OCI-LY1 (cell line): ENCODE results near the gene CBX1.

ENCODE experiments used
- H2AFZ ChIP-seq: fragments of 200-600 bp; sonication (generic), shearing (Covaris generic); 2 replicates; pipeline ENCODE4 v1.6.0; 2014; ENCODE audit warnings: antibody characterized with exemption, mild to moderate bottlenecking, low read length
- H3F3A ChIP-seq: fragments of 200-600 bp; sonication (generic), shearing (Covaris generic); 2 replicates; pipeline ENCODE4 v1.6.0; 2014; ENCODE audit warnings: mild to moderate bottlenecking, antibody characterized with exemption, low read length, moderate library complexity; ENCODE audit not compliant: insufficient read depth
- H3K27ac ChIP-seq: fragments of 200-600 bp; sonication (generic); 2 replicates; pipeline ENCODE4 v1.5.1; 2014; ENCODE audit warnings: low read length, mixed run types, mild to moderate bottlenecking, low read depth; ENCODE audit not compliant: poor library complexity, severe bottlenecking
- H3K27me3 ChIP-seq: fragments of 200-600 bp; sonication (generic); 2 replicates; pipeline ENCODE4 v1.6.0; 2014; ENCODE audit warnings: antibody characterized with exemption, mild to moderate bottlenecking, low read length, moderate library complexity; ENCODE audit not compliant: insufficient read depth
- H3K36me3 ChIP-seq: fragments of 200-600 bp; sonication (generic); 2 replicates; pipeline ENCODE4 v1.6.1; 2014; ENCODE audit warnings: mild to moderate bottlenecking, antibody characterized with exemption, low read length, moderate library complexity, mixed read lengths; ENCODE audit not compliant: insufficient read depth
- H3K4me1 ChIP-seq: fragments of 200-600 bp; sonication (generic); 2 replicates; pipeline ENCODE4 v1.5.1; 2014; ENCODE audit warnings: mild to moderate bottlenecking, low read length, moderate library complexity; ENCODE audit not compliant: insufficient read depth, severe bottlenecking
- H3K4me2 ChIP-seq: fragments of 200-600 bp; sonication (generic), shearing (Covaris generic); 2 replicates; pipeline ENCODE4 v1.6.1; 2014; ENCODE audit warnings: low read length
- H3K4me3 ChIP-seq: fragments of 200-600 bp; sonication (generic); 2 replicates; pipeline ENCODE4 v1.5.1; 2014; ENCODE audit warnings: low read length, low read depth, mild to moderate bottlenecking, mixed read lengths; ENCODE audit not compliant: poor library complexity, severe bottlenecking
- H3K79me2 ChIP-seq: fragments of 200-600 bp; shearing (Covaris generic); 2 replicates; pipeline ENCODE4 v1.6.1; 2016; ENCODE audit warnings: mixed run types, low read length, mixed read lengths; ENCODE audit not compliant: insufficient read depth
- H3K9ac ChIP-seq: fragments of 200-600 bp; sonication (generic), shearing (Covaris generic); 2 replicates; pipeline ENCODE4 v1.6.1; 2014; ENCODE audit warnings: mild to moderate bottlenecking, low read length, mixed read lengths
- H3K9me2 ChIP-seq: fragments of 200-600 bp; sonication (generic), shearing (Covaris generic); 2 replicates; pipeline ENCODE4 v1.6.1; 2014; ENCODE audit warnings: low read depth, mild to moderate bottlenecking, low read length, mixed read lengths
- H3K9me3 ChIP-seq: fragments of 200-600 bp; shearing (Covaris generic); 2 replicates; pipeline ENCODE4 v1.6.1; 2014; ENCODE audit warnings: low read length, mixed read lengths
- H4K20me1 ChIP-seq: fragments of 200-600 bp; sonication (generic), shearing (Covaris generic); 2 replicates; pipeline ENCODE4 v1.6.0; 2016; ENCODE audit warnings: mild to moderate bottlenecking, low read length; ENCODE audit not compliant: insufficient read depth
- CTCF ChIP-seq: fragments of 200-600 bp; sonication (generic), shearing (Covaris generic); IDR thresholded peaks from 2 replicates; pipeline ENCODE4 v1.5.1; 2017; ENCODE audit warnings: mild to moderate bottlenecking, antibody characterized with exemption, low read length, moderate library complexity, mixed read lengths
- EZH2 ChIP-seq: fragments of 200-600 bp; sonication (generic), shearing (Covaris generic); IDR thresholded peaks from 2 replicates; pipeline ENCODE4 v1.8.0; 2017; ENCODE audit warnings: borderline replicate concordance, mixed run types, mild to moderate bottlenecking, antibody characterized with exemption, low read length, moderate library complexity, mixed read lengths

The CBX1 gene

GRCh38 chr17:48104440-48104839 is 3.2 kb upstream of the CBX1 start:
- Histone ChIP-seq H3K4me3 (no peak overlapping the region), H3K9me3 (peaks cover 3% of the 10 kb centered on the region), H3F3A (no peaks in the 10 kb centered on the region), H3K79me2 (peaks cover 12% of the 10 kb centered on the region; the same call in 1 of the 2 replicates), H3K27me3 (no peaks in the 10 kb centered on the region), H4K20me1 (no peaks in the 10 kb centered on the region), H3K36me3 (no peaks in the 10 kb centered on the region), H3K27ac (no peak overlapping the region), H2AFZ (no peak overlapping the region), H3K4me2 (no peak overlapping the region), H3K4me1 (peaks cover 29% of the 10 kb centered on the region), H3K9me2 (no peaks in the 10 kb centered on the region), H3K9ac (no peak overlapping the region)
- TF ChIP-seq CTCF (no peak), EZH2 (no peak)

- H3K9me3 ChIP-seq = peaks cover 3% of the 10 kb centered on the region
- no peak overlapping the region for H3K4me2 ChIP-seq
- H2AFZ ChIP-seq = no peak overlapping the region
- H3K4me1 ChIP-seq = peaks cover 20% of the 10 kb centered on the region
- no peaks in the 10 kb centered on the region for H3K27me3 ChIP-seq
- no peak overlapping the region for H3K9ac ChIP-seq
- H3K27ac ChIP-seq = no peak overlapping the region
- no peaks in the 10 kb centered on the region for H3F3A ChIP-seq
- no peaks in the 10 kb centered on the region for H4K20me1 ChIP-seq
- H3K9me2 ChIP-seq = no peaks in the 10 kb centered on the region
- no peak for TF ChIP-seq EZH2
- no peak for TF ChIP-seq CTCF
- H3K79me2 ChIP-seq = peaks cover 11% of the 10 kb centered on the region; the same call in 1 of the 2 replicates
- H3K4me3 ChIP-seq = no peak overlapping the region
- no peaks in the 10 kb centered on the region for H3K36me3 ChIP-seq
These were observed 1.8 kb upstream of the CBX1 start for GRCh38 chr17:48102798-48103715.

DNA sequence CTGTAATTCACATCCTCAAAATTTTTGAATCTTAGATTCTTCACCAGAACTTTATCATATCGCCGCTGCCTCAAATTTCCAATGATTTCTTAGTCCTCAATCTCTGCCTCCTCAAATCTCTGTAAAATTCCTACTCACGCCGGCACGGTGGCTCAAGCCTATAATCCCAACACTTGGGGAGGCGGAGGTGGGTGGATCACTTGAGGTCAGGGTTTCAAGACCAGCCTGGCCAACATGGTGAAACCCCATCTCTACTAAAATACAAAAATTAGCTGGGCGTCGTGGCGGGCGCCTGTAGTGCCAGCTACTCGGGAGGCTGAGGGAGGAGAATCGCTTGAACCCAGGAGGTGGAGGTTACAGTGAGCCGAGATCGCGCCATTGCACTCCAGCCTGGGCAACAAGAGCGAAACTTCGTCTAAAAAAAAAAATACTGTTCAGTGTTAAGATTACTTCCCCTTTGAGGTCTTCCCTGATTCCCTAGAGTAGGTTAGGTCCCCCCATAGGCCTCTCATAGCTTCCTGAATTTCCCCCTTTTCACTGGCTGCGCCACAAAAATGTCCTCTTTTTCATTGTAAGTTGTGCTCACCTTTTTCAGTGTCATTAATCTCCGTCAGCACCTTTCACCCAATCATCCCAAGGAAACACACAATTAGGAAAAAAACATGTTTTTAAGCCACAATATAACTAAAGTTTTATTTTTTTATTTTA is 919 bp upstream of the CBX1 start:
- Histone ChIP-seq H3K4me2 (peak overlapping the region; percentile 78), H4K20me1 (no peaks in the 10 kb centered on the region), H3K27me3 (no peaks in the 10 kb centered on the region), H3K4me3 (peak overlapping the region; percentile 75), H3K4me1 (peaks cover 26% of the 10 kb centered on the region), H3K9ac (0 out of 2 replicates have a peak overlapping the region, but pooled peaks have one; percentile 65), H2AFZ (no peak overlapping the region), H3F3A (no peaks in the 10 kb centered on the region), H3K36me3 (no peaks in the 10 kb centered on the region), H3K9me3 (peaks cover 3% of the 10 kb centered on the region), H3K27ac (no peak overlapping the region), H3K9me2 (no peaks in the 10 kb centered on the region), H3K79me2 (peaks cover 15% of the 10 kb centered on the region)
- TF ChIP-seq EZH2 (no peak), CTCF (no peak)
